Breast epithelium (tissue), 4 donors: ENCODE measurements around the gene RNF41. TPM values are rescaled to one million over a fixed set of nuclear protein-coding genes. Genes with fewer than 3 reads are reported as not detected.
A peak's percentile ranks its signal among the peaks of the same experiment; 100 is the strongest.

Source experiments
- DNase-seq, 2 donors: peaks; one replicate each; pipeline ENCODE4 v3.0.0-alpha.2; 2019; ENCODE audit warnings: low spot score in 2 of 2
- H3K27ac ChIP-seq, 2 donors: fragments of 200-600 bp; sonication (generic) in 1 of 2; one replicate each; pipeline ENCODE4 v1.5.1; 2016 to 2019; ENCODE audit warnings: mild to moderate bottlenecking in 1 of 2
- H3K27me3 ChIP-seq, 2 donors: fragments of 200-600 bp; sonication (generic) in 1 of 2; one replicate each; pipeline versions ENCODE4 v1.5.1 to v1.6.0; 2017 to 2019; ENCODE audit warnings: control low read depth in 1 of 2, mild to moderate bottlenecking in 1 of 2
- H3K36me3 ChIP-seq: fragments of 200-600 bp; one replicate; pipeline ENCODE4 v1.5.1; 2019
- H3K4me1 ChIP-seq, 2 donors: fragments of 200-600 bp; sonication (generic); one replicate each; pipeline ENCODE4 v1.5.1; 2016 to 2019; ENCODE audit warnings: control low read depth in 1 of 2
- H3K4me3 ChIP-seq, 3 donors: fragments of 200-600 bp; sonication (generic); 1 replicate in 2 of 3; 2 replicates in 1 of 3; pipeline ENCODE4 v1.5.1; 2016 to 2019; ENCODE audit warnings: mild to moderate bottlenecking in 3 of 3, moderate library complexity in 2 of 3
- H3K9me3 ChIP-seq, 2 donors: fragments of 200-600 bp; sonication (generic) in 1 of 2; one replicate each; pipeline ENCODE4 v1.5.1; 2016 to 2019; ENCODE audit warnings: control low read depth in 1 of 2
- CTCF ChIP-seq, 3 donors: fragments of 450-650 bp; IDR thresholded peaks; one replicate each; pipeline ENCODE4 v1.5.1; 2016 to 2017; ENCODE audit warnings: antibody characterized with exemption in 3 of 3, mild to moderate bottlenecking in 3 of 3, moderate library complexity in 3 of 3
- POLR2A ChIP-seq: fragments of 450-650 bp; IDR thresholded peaks from one replicate; pipeline ENCODE4 v1.6.1; 2016; ENCODE audit warnings: antibody characterized with exemption, mild to moderate bottlenecking, moderate library complexity
- POLR2AphosphoS5 ChIP-seq, 3 donors: sonication (generic); formaldehyde crosslinking; IDR thresholded peaks; one replicate each; pipeline ENCODE4 v1.6.1; 2017; ENCODE audit warnings: antibody characterized with exemption in 3 of 3
- intact Hi-C: fragments of 100-400 bp; cut with DNase I; formaldehyde crosslinking; loops from one replicate; pipeline ENCODE4 v1.15.1; 2023; ENCODE audit warnings: low total_unique reads
- total RNA-seq, 3 donors: library from RNA; depleted of rRNA; stranded (reverse); fragments of >200 nt; gene quantifications; one replicate each; pipeline ENCODE4 v1.1.0, GENCODE V29; 2016

Gene RNF41
- total RNA-seq, 3 donors from 2014 or later, result 64.4 to 86.6 (median 81.3) TPM

- Histone ChIP-seq H3K27me3 (no peaks in the 10 kb centered on the region), H3K36me3 (no peaks in the 10 kb centered on the region), H3K4me3 (no peak overlapping the region), H3K4me1 (peaks cover 0 to 8% of the 10 kb centered on the region in 2 donors), H3K9me3 (no peaks in the 10 kb centered on the region), H3K27ac (no peak overlapping the region)
- TF ChIP-seq POLR2AphosphoS5 (IDR thresholded peaks at IDR 0.05) (no peak), CTCF (IDR thresholded peaks at IDR 0.05) (no peak), POLR2A (no peak)
- intact Hi-C loops, result no loop called here
- no peak for DNase-seq
Observed at GRCh38 chr12:56192582-56192981, 29.1 kb downstream of the RNF41 start.

GRCh38 chr12:56190695-56191155, 31.0 kb downstream of the RNF41 start:
- DNase-seq, result no peak
- peak overlapping the region; percentile 78 to 94 (median 92) for H3K4me3 ChIP-seq
- H3K36me3 ChIP-seq, result no peaks in the 10 kb centered on the region
- no peaks in the 10 kb centered on the region for H3K27me3 ChIP-seq
- H3K4me1 ChIP-seq, result peaks cover 0 to 13% of the 10 kb centered on the region in 2 donors
- no peaks in the 10 kb centered on the region for H3K9me3 ChIP-seq
- TF ChIP-seq POLR2A (no peak), CTCF (IDR thresholded peaks at IDR 0.05) (no peak), POLR2AphosphoS5 (IDR thresholded peaks at IDR 0.05) (no peak)
- H3K27ac ChIP-seq, result peak overlapping the region; percentile 93 to 96
- intact Hi-C loops, result loop anchor here (1.0 to 2.0 kb wide), 2 partner anchors 18 to 34 kb away; partner anchors contain the start of gene NABP2

GRCh38 chr12:56189918-56190694, 31.6 kb downstream of the RNF41 start:
- Histone ChIP-seq H3K36me3 (no peaks in the 10 kb centered on the region), H3K4me3 (peak overlapping the region; percentile 78 to 94 (median 92)), H3K27ac (peak overlapping the region; percentile 93 to 96), H3K4me1 (peaks cover 0 to 13% of the 10 kb centered on the region in 2 donors), H3K9me3 (no peaks in the 10 kb centered on the region), H3K27me3 (no peaks in the 10 kb centered on the region)
- TF ChIP-seq CTCF (IDR thresholded peaks at IDR 0.05), result peak in 1 of 3 donors; percentile 39
- TF ChIP-seq POLR2AphosphoS5 (IDR thresholded peaks at IDR 0.05), result peak; percentile 54 to 86 (median 64)
- no peak for TF ChIP-seq POLR2A
- intact Hi-C loops, result loop anchor here (1.0 to 5.0 kb wide), 3 partner anchors 18 to 63 kb away; partner anchors contain the start of genes ESYT1 and NABP2
- peak; percentile 82 to 88 for DNase-seq

- peak within 1 kb of the TSS; percentile 78 to 94 (median 92) for H3K4me3 ChIP-seq
- peak within 1 kb of the TSS; percentile 93 to 96 for H3K27ac ChIP-seq
- intact Hi-C loops, result loop anchor here (5.0 kb wide), 1 partner anchor 62 kb away; the partner anchor contains the start of gene ESYT1
- DNase-seq, result peak; percentile 83 to 88
- TF ChIP-seq POLR2AphosphoS5 (IDR thresholded peaks at IDR 0.05) (peak; percentile 20 to 28 (median 24)), CTCF (IDR thresholded peaks at IDR 0.05) (peak; percentile 19 to 88 (median 72)), POLR2A (no peak)
- no peaks in the 10 kb centered on the region for H3K36me3 ChIP-seq
- no peaks in the 10 kb centered on the region for H3K27me3 ChIP-seq
- H3K9me3 ChIP-seq, result no peaks in the 10 kb centered on the region
- H3K4me1 ChIP-seq, result peaks cover 0 to 13% of the 10 kb centered on the region in 2 donors
Observed at GRCh38 chr12:56189099-56189917, 32.4 kb downstream of the RNF41 start, which contains the start of gene SMARCC2. Gene SMARCC2 (minus strand): TSS chr12:56189483. CDS start chr12:56189461, 22 bp downstream.
